GM12878 (cell line): ENCODE measurements around the gene CLASP2. TPM values are rescaled to one million over a fixed set of nuclear protein-coding genes. Genes with fewer than 3 reads are reported as not detected.

Source experiments
- ATAC-seq: fragments of 200-7000 bp; cut with Tn5 transposase; 3 replicates; pipeline ENCODE4 v1.9.1; 2020; ENCODE audit warnings: mild to moderate bottlenecking, moderate library complexity
- BruUV-seq: library from RNA; stranded (reverse); fragments of 400-500 nt; replicated peaks from 2 replicates; lab custom pipeline; 2021; lab: Mats Ljungman, UMichigan
- CTCF ChIA-PET: fragments of 300-600 bp; sonication (Branson Sonifier 250); formaldehyde crosslinking; extraction: SDS; loops from one replicate; lab custom pipeline; 2021; ENCODE audit warnings: inconsistent platforms; lab: Yijun Ruan, JAX
- POLR2A ChIA-PET: fragments of 350-600 bp; formaldehyde crosslinking; extraction: SDS; loops from one replicate; lab custom pipeline; 2021; ENCODE audit warnings: inconsistent platforms; lab: Charles Lee
- RAD21 ChIA-PET: fragments of 300-600 bp; sonication (Branson Sonifier 250); formaldehyde crosslinking; loops from one replicate; lab custom pipeline; 2023; ENCODE audit warnings: antibody characterized with exemption; ENCODE audit not compliant: unreplicated experiment; lab: Charles Lee
- SMC1A ChIA-PET: fragments of 300-600 bp; sonication (Branson Sonifier 250); formaldehyde crosslinking; loops from one replicate; lab custom pipeline; 2023; ENCODE audit not compliant: unreplicated experiment, uncharacterized antibody; lab: Charles Lee
- DNase-seq: peaks from one replicate; pipeline ENCODE4 v3.0.0-alpha.2; 2011; ENCODE audit warnings: low read depth, low spot score
- FAIRE-seq: peaks from 3 replicates; lab custom pipeline; 2011; peaks lifted over from hg19 to GRCh38; lab: Jason Lieb, UNC
- H2AFZ ChIP-seq: 2 replicates; pipeline ENCODE4 v1.6.0; 2011; ENCODE audit warnings: low read depth, low read length, control low read depth; ENCODE audit not compliant: control insufficient read depth
- H3K27ac ChIP-seq: 2 replicates; pipeline ENCODE4 v1.5.1; 2011; ENCODE audit warnings: control low read depth; ENCODE audit not compliant: control insufficient read depth, insufficient read depth
- H3K27me3 ChIP-seq, 2 experiments: replicated peaks in 1 of 2; 2 replicates each; pipeline versions ENCODE4 v1.6.0 to v1.6.1; 2011; ENCODE audit warnings: low read length in 1 of 2; ENCODE audit not compliant: control insufficient read depth in 2 of 2, insufficient read depth in 2 of 2
- H3K36me3 ChIP-seq, 2 experiments: 2 replicates each; pipeline ENCODE4 v1.5.1; 2011; ENCODE audit warnings: low read length in 1 of 2; ENCODE audit not compliant: control insufficient read depth in 2 of 2, insufficient read depth in 2 of 2
- H3K4me1 ChIP-seq: 2 replicates; pipeline ENCODE4 v1.6.1; 2011; ENCODE audit warnings: mild to moderate bottlenecking, low read length, moderate library complexity, mixed read lengths; ENCODE audit not compliant: control insufficient read depth, insufficient read depth
- H3K4me2 ChIP-seq: 2 replicates; pipeline ENCODE4 v1.6.0; 2011; ENCODE audit warnings: control low read depth; ENCODE audit not compliant: control insufficient read depth, insufficient read depth
- H3K4me3 ChIP-seq: fragments of 200-600 bp; sonication (generic); 2 replicates; pipeline ENCODE4 v1.5.1; 2016
- H3K79me2 ChIP-seq: 2 replicates; pipeline ENCODE4 v1.6.0; 2011; ENCODE audit warnings: low read length; ENCODE audit not compliant: control insufficient read depth, insufficient read depth
- H3K9ac ChIP-seq: 2 replicates; pipeline ENCODE4 v1.8.0; 2011; ENCODE audit warnings: low read length, control low read depth, mixed read lengths; ENCODE audit not compliant: control insufficient read depth, insufficient read depth
- H3K9me3 ChIP-seq: replicated peaks from 3 replicates; pipeline ENCODE4 v1.5.1; 2011; ENCODE audit warnings: mild to moderate bottlenecking, low read length; ENCODE audit not compliant: control insufficient read depth, insufficient read depth
- H4K20me1 ChIP-seq: 2 replicates; pipeline ENCODE4 v1.6.0; 2011; ENCODE audit not compliant: control insufficient read depth, insufficient read depth
- CBX5 ChIP-seq: sonication (generic); IDR thresholded peaks from 2 replicates; pipeline ENCODE4 v1.6.1; 2016; ENCODE audit warnings: low read depth, moderate library complexity, mild to moderate bottlenecking, inconsistent platforms
- CEBPZ ChIP-seq: fragments of 150-350 bp; IDR thresholded peaks from 2 replicates; pipeline ENCODE4 v1.6.1; 2016; ENCODE audit warnings: low read depth, low read length
- HDAC6 ChIP-seq: fragments of 200-600 bp; sonication (generic); IDR thresholded peaks from one replicate; pipeline ENCODE4 v1.8.0; 2017; ENCODE audit warnings: antibody characterized with exemption; ENCODE audit not compliant: unreplicated experiment
- MTA2 ChIP-seq: fragments of 450-650 bp; IDR thresholded peaks from 2 replicates; pipeline ENCODE4 v1.6.1; 2016; ENCODE audit warnings: low read depth, mild to moderate bottlenecking, moderate library complexity
- NFIC ChIP-seq: IDR thresholded peaks from 2 replicates; pipeline ENCODE4 v1.6.1; 2012; ENCODE audit warnings: low read depth, mild to moderate bottlenecking, inconsistent platforms, low read length, moderate library complexity
- NR2C2 ChIP-seq: IDR thresholded peaks from 2 replicates; pipeline ENCODE4 v1.6.1; 2011; ENCODE audit warnings: borderline replicate concordance, low read depth; ENCODE audit not compliant: control insufficient read depth, insufficient read length
- POLR2AphosphoS2 ChIP-seq: IDR thresholded peaks from 2 replicates; pipeline ENCODE4 v1.6.1; 2011; ENCODE audit warnings: low read depth, mild to moderate bottlenecking, low read length, improper control_type of control experiment, moderate library complexity
- POU2F2 ChIP-seq: IDR thresholded peaks from 3 replicates; pipeline ENCODE4 v1.6.1; 2011; ENCODE audit warnings: low read depth, mild to moderate bottlenecking, low read length, borderline replicate concordance
- RAD21 ChIP-seq: IDR thresholded peaks from 2 replicates; pipeline ENCODE4 v1.6.1; 2011; ENCODE audit warnings: mild to moderate bottlenecking, low read depth, low read length, moderate library complexity; ENCODE audit not compliant: insufficient read depth
- YBX1 ChIP-seq: fragments of 450-650 bp; IDR thresholded peaks from 2 replicates; pipeline ENCODE4 v1.6.1; 2016; ENCODE audit warnings: antibody characterized with exemption
- ZNF217 ChIP-seq: fragments of 450-650 bp; IDR thresholded peaks from 2 replicates; pipeline ENCODE4 v1.6.1; 2017; ENCODE audit warnings: antibody characterized with exemption, mild to moderate bottlenecking
- ZSCAN29 ChIP-seq: fragments of 450-650 bp; IDR thresholded peaks from 2 replicates; pipeline ENCODE4 v1.6.1; 2017; ENCODE audit warnings: mild to moderate bottlenecking, moderate library complexity
- WGBS: methylation state at CpG from one replicate; pipeline ENCODE4 v1.1.6; 2016; ENCODE audit warnings: low lambda C conversion rate; ENCODE audit not compliant: insufficient replicate concordance, insufficient coverage; ENCODE audit errors: missing lambda C conversion rate; 5-methylcytosine and 5-hydroxymethylcytosine counted together
- in situ Hi-C: fragments of 300-500 bp; cut with MboI; formaldehyde crosslinking; loops from 9 replicates; pipeline ENCODE4 v1.14.3; 2018; ENCODE audit warnings: mixed read lengths
- intact Hi-C: fragments of 100-400 bp; cut with micrococcal nuclease; formaldehyde crosslinking; loops from one replicate; pipeline ENCODE4 v1.14.2; 2022; ENCODE audit not compliant: unreplicated experiment
- polyA plus RNA-seq, 11 experiments: library from polyadenylated mRNA; depleted of rRNA in 4 of 11; unstranded in 6 of 11; stranded (reverse) in 5 of 11; fragments of >200 nt; fragmentation: Nextera tagmentation in 4 of 11; fragmentation: Illumina TruSeq in 1 of 11; extraction: Ambion mirVana in 4 of 11; extraction: Trizol in 1 of 11; gene quantifications; 1 replicate in 1 of 11; 2 replicates in 10 of 11; pipeline versions ENCODE4 v1.2.1 to v1.2.3, GENCODE V29; 2011 to 2016; ENCODE audit warnings: inconsistent platforms in 2 of 11, missing spikeins in 2 of 11, low read depth in 1 of 11
- total RNA-seq, 4 experiments: library from RNA; depleted of rRNA in 3 of 4; stranded (reverse); fragments of >200 nt in 3 of 4; fragmentation: Illumina TruSeq in 1 of 4; extraction: Trizol in 1 of 4; gene quantifications; 2 replicates each; pipeline versions ENCODE4 v1.2.1 to v1.2.3, GENCODE V29; 2013 to 2021
- TF ChIP-seq, protein P1 (sequence below): fragments of 450-650 bp; IDR thresholded peaks from 2 replicates; pipeline ENCODE4 v1.6.1; 2017; ENCODE audit warnings: mild to moderate bottlenecking

The CLASP2 gene
- total and polyA plus RNA-seq, 10 of the 15 experiments (the other 5 are each of a cell fraction or from before 2014, with no cell fraction given) = 4.0 to 38.3 (median 26.8) TPM

GRCh38 chr3:33496449-33496848, 221.6 kb downstream of the CLASP2 start (continued):
- no peak for TF ChIP-seq NR2C2
- TF ChIP-seq CBX5 = no peak

DNA sequence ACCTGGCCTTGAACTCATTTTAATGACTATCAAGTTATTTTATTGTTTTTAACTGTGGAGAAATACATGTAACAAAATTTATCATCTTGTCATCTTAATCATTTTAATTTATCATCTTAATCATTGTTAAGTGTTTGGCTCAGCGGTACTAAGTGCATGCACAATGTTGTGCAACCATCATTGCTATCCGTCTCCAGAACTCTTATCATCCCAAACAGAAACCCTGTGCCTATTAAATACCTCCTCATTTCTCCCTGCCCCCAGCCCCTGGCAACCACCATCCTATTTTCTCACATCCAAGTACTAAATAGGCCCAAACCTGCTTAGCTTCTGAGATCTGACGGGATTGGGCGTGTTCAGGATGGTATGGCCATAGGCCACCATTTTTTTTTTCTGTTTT, 226.3 kb downstream of the CLASP2 start:
- POLR2A ChIA-PET = no interaction called here

DNA sequence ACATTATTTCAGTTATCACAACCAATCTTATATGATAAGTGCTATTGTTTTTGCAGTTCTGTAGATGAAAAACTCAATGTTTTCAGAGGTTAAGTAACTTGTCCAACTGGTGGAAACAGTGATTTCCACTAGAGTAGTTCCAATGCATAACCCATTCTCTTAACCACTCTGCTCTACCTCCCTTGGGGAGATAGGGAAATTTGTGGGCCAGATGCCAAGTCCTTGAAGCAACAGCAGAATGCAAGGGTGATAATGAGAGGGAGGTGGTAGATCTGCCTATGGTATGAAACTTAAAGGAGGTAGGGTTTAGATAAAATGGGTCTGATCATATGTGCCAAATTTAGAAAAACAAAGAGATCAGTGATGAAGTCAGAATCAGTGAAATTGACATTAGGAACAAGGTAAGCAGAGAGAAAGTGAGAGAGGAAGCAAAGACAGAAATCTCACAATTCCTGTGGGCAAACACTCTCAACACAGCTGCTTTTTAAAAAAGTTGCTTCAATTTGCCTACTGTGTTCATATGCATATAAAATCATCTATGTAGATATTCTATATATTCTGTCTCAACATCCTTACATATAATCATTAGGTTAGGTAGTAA, 227.3 kb downstream of the CLASP2 start:
- in situ Hi-C loops = no loop called here
- no peak overlapping the region; the same call in 1 of the 2 replicates for H3K4me2 ChIP-seq
- ChIA-PET CTCF (interaction anchor here (0.6 kb wide), 1 partner anchor 15 kb away, joined by 3 read pairs; no protein-coding TSS in a partner anchor), SMC1A (no interaction called here), POLR2A (no interaction called here), RAD21 (no interaction called here)
- no peak for DNase-seq
- no TSS peak for BruUV-seq
- no peak overlapping the region for H3K27ac ChIP-seq
- no peaks in the 10 kb centered on the region for H3K9me3 ChIP-seq
- FAIRE-seq = no peak
- intact Hi-C loops = no loop called here
- no peaks in the 10 kb centered on the region for H3K36me3 ChIP-seq
- H3K27me3 ChIP-seq = no peaks in the 10 kb centered on the region
- H3K79me2 ChIP-seq = no peaks in the 10 kb centered on the region
- peak; percentile 23 for ATAC-seq
- no peak overlapping the region for H3K4me3 ChIP-seq
- H4K20me1 ChIP-seq = no peaks in the 10 kb centered on the region
- no peak overlapping the region for H3K9ac ChIP-seq
- no peak overlapping the region for H2AFZ ChIP-seq
- peaks cover 5% of the 10 kb centered on the region; the same call in 1 of the 2 replicates for H3K4me1 ChIP-seq
- TF ChIP-seq, protein P1, sequence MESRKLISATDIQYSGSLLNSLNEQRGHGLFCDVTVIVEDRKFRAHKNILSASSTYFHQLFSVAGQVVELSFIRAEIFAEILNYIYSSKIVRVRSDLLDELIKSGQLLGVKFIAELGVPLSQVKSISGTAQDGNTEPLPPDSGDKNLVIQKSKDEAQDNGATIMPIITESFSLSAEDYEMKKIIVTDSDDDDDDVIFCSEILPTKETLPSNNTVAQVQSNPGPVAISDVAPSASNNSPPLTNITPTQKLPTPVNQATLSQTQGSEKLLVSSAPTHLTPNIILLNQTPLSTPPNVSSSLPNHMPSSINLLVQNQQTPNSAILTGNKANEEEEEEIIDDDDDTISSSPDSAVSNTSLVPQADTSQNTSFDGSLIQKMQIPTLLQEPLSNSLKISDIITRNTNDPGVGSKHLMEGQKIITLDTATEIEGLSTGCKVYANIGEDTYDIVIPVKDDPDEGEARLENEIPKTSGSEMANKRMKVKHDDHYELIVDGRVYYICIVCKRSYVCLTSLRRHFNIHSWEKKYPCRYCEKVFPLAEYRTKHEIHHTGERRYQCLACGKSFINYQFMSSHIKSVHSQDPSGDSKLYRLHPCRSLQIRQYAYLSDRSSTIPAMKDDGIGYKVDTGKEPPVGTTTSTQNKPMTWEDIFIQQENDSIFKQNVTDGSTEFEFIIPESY = no peak
- TF ChIP-seq YBX1 (no peak), NFIC (no peak), CEBPZ (no peak), MTA2 (no peak)

More for the DNA sequence above, 226.3 kb downstream of the CLASP2 start:
- Histone ChIP-seq H3K27me3 (no peaks in the 10 kb centered on the region), H3K36me3 (no peaks in the 10 kb centered on the region), H3K4me3 (no peak overlapping the region), H4K20me1 (no peaks in the 10 kb centered on the region), H3K79me2 (no peaks in the 10 kb centered on the region), H3K27ac (no peak overlapping the region), H3K9ac (no peak overlapping the region), H3K4me2 (no peak overlapping the region), H2AFZ (no peak overlapping the region), H3K9me3 (no peaks in the 10 kb centered on the region), H3K4me1 (peaks cover 5% of the 10 kb centered on the region; the same call in 1 of the 2 replicates)
- CTCF ChIA-PET = no interaction called here
- 85% methylated on average over 4 of the region's 4 CpGs for WGBS
- TF ChIP-seq ZNF217 (no peak), ZSCAN29 (no peak), HDAC6 (no peak), RAD21 (no peak), POLR2AphosphoS2 (no peak), POU2F2 (no peak), NFIC (no peak)
- in situ Hi-C loops = no loop called here
- SMC1A ChIA-PET = no interaction called here
- intact Hi-C loops = no loop called here
- DNase-seq (no peak), FAIRE-seq (no peak), ATAC-seq (no peak)
- no TSS peak for BruUV-seq
- RAD21 ChIA-PET = no interaction called here
